ENCODE results near the gene XAGE1A. TPM values are rescaled to one million over a fixed set of nuclear protein-coding genes. Genes with fewer than 3 reads are reported as not detected.
"Not testable (repeated sequence)": the region's sequence is repeated elsewhere in the genome, so short reads cannot be mapped to it uniquely, and the experiment has no call there.

Gene XAGE1A
- total RNA-seq, 1 donor from 2014 or later, result not detected

DNA sequence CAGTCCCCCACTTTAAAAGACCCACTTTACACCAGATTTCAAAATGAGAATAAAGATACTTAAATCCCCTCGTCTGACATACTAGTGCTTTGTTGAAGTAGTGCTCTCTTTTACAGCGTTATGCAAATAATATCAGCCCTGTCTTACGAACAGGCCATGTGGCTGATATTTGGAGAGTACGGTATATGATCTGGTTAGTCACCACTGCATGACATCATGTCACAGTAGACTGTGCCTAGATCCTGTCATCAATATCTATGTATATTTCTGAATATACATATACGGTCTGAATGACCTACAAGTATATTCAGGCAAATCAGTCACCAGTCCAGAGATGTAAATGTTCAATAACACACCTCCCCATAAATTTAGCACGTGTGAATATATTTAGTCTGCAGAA lies 46.7 kb downstream of the XAGE1A start:
- no peak overlapping the region for H3K4me3 ChIP-seq (ENCODE audit: low read depth, low read length)
- no peak for DNase-seq (ENCODE audit: low read depth)
- TF ChIP-seq, protein P1, sequence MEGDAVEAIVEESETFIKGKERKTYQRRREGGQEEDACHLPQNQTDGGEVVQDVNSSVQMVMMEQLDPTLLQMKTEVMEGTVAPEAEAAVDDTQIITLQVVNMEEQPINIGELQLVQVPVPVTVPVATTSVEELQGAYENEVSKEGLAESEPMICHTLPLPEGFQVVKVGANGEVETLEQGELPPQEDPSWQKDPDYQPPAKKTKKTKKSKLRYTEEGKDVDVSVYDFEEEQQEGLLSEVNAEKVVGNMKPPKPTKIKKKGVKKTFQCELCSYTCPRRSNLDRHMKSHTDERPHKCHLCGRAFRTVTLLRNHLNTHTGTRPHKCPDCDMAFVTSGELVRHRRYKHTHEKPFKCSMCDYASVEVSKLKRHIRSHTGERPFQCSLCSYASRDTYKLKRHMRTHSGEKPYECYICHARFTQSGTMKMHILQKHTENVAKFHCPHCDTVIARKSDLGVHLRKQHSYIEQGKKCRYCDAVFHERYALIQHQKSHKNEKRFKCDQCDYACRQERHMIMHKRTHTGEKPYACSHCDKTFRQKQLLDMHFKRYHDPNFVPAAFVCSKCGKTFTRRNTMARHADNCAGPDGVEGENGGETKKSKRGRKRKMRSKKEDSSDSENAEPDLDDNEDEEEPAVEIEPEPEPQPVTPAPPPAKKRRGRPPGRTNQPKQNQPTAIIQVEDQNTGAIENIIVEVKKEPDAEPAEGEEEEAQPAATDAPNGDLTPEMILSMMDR (conservative IDR thresholded peaks at IDR 0.05; ENCODE audit: low read depth, low read length), result no peak

DNA sequence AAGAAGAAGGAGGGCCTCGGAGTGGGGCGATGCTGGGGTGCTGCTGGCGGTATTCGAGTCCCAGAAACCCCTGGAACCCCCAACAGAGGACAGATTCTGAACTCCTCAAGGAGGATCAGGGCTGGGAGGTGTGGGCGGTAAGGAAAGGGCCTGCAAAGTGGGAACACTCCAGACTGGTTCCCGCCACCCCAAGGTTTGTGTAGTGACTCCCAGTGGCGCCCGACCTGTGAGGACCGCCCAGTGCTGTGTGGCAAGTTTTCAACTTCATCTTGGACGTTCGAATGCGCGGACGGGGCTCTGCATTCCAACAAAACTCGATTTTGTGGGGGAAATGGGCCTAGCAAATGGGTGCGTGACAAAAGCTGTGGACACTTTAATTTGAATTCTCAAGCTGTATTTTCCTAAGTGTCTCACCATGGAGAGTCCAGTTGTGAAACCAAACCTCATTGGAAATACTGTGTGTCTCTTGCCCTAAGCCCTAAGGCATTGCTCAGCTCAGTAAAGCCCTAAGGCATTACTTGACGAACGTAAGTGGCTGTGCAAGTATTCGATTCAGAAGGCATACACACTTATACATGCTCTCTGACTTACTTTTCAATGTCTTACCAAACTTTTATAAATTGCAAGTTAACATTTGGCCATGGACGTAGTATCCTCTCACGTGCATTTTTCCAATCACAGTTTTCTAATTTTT lies 48.7 kb downstream of the XAGE1A start:
- no peak for DNase-seq (ENCODE audit: low read depth)
- TF ChIP-seq, protein P1 (conservative IDR thresholded peaks at IDR 0.05; ENCODE audit: low read depth, low read length), result no peak
- no peak overlapping the region for H3K4me3 ChIP-seq (ENCODE audit: low read depth, low read length)

DNA sequence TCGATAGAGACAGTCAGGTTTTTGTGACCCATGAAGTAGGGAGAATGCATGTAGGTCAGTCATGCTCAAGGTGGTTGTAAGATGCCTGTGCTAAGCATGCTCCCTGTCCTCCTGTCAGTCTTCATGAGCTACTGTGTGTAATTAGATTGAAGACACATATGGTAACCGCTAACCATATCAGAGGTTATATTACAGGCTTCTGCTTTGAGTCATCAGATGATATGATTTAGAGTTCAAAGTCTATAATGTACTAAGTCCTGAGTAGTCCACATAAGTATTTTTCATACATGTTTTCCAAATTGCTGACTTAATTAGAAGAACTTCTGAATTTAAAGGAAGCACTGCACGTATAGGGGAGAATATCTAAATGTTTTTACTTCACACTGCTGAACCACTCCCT lies 53.2 kb downstream of the XAGE1A start:
- not testable (repeated sequence) for DNase-seq (ENCODE audit: low read depth); H3K4me3 ChIP-seq (ENCODE audit: low read depth, low read length)

Other genes starting within 250 kb of the XAGE1A start
- not detected in 2 replicates for gene XAGE2, start 126.8 kb upstream of the XAGE1A start, total RNA-seq
- gene XAGE1B, start 21.3 kb downstream of the XAGE1A start, total RNA-seq, result not detected in 2 replicates
- not detected in 2 replicates for gene SSX7, start 159.1 kb downstream of the XAGE1A start, total RNA-seq
- gene SSX2, start 211.4 kb downstream of the XAGE1A start, total RNA-seq, result not detected in 2 replicates